Testis (tissue), 2 donors: ENCODE results near the gene ZSCAN12.

ENCODE experiments used
- POLR2A ChIP-seq: fragments of 450-650 bp; IDR thresholded peaks from one replicate; pipeline ENCODE4 v1.6.1; 2017; ENCODE audit warnings: antibody characterized with exemption, mild to moderate bottlenecking, moderate library complexity
- TF ChIP-seq, protein P1 (sequence below), 3 experiments: fragments of 450-650 bp in 2 of 3; fragments of 200-600 bp in 1 of 3; sonication (generic) in 1 of 3; IDR thresholded peaks; one replicate each; pipeline ENCODE4 v1.5.1; 2016 to 2019; ENCODE audit warnings: antibody characterized with exemption in 3 of 3, mild to moderate bottlenecking in 2 of 3, moderate library complexity in 1 of 3

DNA sequence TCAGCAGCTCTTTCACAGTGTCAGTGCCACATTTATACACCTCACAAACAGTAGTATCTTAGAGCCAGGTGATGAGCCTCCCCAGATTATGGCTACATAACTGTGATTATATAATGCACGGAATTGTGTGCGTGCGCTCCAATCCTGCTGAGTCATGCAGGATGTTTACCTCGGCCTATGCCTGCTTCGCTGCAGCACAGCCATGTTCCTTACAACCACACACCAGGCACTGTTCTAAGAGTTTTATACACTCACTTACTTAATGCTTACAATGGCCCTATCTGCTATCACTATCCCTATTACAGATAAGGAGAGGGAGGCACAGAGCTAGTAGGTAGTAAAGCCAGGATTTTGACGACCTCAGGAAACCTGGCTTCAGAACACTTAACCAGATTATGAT is 42.5 kb downstream of the ZSCAN12 start:
- no peak for TF ChIP-seq POLR2A
- TF ChIP-seq, protein P1, sequence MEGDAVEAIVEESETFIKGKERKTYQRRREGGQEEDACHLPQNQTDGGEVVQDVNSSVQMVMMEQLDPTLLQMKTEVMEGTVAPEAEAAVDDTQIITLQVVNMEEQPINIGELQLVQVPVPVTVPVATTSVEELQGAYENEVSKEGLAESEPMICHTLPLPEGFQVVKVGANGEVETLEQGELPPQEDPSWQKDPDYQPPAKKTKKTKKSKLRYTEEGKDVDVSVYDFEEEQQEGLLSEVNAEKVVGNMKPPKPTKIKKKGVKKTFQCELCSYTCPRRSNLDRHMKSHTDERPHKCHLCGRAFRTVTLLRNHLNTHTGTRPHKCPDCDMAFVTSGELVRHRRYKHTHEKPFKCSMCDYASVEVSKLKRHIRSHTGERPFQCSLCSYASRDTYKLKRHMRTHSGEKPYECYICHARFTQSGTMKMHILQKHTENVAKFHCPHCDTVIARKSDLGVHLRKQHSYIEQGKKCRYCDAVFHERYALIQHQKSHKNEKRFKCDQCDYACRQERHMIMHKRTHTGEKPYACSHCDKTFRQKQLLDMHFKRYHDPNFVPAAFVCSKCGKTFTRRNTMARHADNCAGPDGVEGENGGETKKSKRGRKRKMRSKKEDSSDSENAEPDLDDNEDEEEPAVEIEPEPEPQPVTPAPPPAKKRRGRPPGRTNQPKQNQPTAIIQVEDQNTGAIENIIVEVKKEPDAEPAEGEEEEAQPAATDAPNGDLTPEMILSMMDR (IDR thresholded peaks at IDR 0.05): no peak
